Measurements from ENCODE around the gene CREG2.

CREG2 gene

GRCh38 chr2:101387151-101387834, at the start of gene CREG2:
Gene CREG2, minus strand, starts transcription at chr2:101387503. Its CDS starts 46 bp downstream, at chr2:101387457.
- peak; percentile 76 for DNase-seq

DNA sequence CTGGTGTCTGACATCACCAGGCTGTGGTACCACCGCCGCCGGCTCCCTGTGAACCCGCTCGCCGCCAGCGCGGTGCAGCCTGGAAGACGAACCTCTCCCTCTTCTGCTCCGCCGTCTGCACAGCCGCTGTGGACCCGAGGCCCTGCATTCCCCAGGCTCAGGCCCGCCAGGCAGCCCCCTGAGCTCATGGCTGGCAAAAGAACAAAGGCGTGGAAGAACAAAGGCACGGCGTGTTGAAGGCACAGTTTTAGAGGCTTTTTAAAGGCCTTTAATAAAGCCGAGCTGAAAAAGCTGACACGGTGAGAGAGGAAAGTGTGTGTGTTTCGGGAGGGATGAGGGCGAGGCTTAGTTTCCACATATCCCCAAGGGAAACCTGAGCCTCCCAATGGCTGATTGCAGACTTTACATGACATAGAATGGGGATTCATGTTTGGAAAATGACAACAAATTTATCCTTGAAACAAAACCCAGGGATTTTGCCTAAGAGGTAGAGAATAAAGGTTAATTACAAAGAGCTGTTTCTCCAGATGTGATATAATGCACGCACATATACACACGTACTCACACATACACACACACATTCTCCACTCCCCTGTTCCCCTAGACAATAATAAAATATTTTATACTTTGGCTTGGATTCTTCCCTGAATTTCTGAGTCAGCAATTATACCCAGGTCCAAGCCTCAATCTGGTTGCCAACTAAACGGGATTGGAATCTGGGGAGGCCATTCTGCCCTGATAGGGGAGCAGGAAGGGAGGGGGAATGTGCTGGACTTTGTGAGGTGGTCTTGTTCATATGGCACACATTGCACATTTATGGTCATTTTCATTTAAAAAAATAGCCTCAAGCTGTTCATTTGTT, 47.9 kb upstream of the CREG2 start:
- no peak for DNase-seq

DNA sequence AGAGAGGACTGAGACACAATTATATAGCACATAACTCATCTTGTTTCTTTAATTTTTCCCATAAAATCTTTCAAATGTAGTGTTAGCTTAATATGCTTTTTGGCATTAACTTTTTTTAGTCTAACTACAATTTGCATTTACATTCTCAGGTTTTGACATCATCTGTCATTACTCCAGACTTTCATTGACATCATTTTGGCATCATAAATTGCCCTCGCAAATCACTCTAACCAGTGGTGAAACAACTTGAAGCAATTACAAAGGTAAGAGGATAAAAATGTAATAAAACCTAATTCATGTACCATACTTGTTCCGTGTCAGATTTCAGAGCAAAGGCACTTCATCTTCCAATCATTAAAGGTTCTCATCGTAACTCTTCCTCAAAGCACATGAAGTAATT, 46.2 kb upstream of the CREG2 start:
- no peak for DNase-seq

DNA sequence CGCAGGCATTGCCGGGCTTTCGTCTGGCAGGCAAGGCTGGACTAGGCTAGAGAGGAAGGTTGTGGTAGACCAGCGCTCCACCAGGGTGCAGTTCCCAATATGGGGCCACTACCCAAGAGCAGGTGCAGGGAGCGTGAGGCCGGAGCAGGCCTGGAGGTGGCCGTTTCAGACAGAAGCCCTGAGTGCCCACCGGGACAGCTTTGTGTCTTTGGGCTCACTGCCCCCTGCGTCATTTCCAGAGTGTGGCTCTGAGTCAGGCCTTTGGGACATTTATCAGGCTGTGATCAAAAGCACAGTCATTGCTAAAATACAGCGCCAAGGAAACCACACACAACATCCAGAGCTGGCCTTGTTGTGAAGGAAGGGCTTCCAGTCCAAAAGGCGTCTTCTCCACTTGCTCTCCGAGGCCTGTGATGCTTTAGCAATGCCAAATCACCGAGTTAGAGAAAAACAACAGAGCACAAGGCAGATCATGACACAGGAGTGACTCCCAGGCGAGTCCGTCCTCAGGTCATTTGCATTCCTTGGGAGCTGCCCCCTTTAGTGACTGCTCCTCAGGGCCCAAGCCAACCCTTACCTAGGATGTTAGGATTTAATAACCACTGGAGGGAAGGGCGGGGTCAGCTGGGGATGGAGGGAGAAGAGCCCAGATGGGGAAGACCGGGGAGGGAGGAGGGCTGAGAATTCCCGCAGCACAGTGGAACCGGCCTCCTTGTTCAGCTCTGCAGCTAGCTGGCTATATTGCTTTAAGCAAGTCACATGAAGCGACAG, 45.3 kb upstream of the CREG2 start:
- DNase-seq, result no peak

DNA sequence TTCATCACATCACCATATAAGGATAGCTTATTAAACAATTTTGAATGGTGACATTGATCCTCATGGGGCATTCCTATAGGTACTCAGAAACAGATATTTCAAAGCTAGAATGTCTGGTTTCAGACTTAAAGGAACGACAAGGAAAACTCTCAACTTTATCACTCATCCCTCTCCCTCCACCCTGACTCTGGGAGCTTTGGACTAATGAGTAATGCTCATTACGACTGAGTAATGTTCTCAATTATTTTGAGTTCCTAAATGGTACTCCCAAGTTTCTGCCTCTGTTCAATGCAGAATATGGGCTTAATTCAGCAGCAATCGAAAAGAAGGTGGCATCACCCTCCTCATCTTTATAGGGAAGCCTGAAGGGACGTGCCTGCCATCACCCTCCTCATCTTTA, 44.2 kb upstream of the CREG2 start:
- no peak for DNase-seq

DNA sequence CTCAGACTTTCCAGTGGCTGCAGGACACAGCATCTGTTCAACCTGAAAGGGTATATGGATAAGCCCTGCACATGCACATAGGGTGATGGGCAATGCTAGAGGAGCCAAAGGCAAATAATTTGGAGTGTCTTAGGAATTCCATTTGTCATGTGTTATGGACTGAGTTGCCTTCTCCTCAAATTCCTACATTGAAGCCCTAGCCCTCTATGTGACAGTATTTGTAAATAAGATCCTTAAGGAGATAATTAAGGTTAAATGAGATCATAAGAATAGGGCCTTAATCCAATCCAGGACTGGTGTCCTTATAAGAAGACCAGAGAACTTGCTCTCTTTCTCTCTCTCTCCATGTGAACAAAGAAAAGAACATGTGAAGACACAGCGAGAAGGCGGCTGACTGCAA, 42.9 kb upstream of the CREG2 start:
- DNase-seq, result no peak

DNA sequence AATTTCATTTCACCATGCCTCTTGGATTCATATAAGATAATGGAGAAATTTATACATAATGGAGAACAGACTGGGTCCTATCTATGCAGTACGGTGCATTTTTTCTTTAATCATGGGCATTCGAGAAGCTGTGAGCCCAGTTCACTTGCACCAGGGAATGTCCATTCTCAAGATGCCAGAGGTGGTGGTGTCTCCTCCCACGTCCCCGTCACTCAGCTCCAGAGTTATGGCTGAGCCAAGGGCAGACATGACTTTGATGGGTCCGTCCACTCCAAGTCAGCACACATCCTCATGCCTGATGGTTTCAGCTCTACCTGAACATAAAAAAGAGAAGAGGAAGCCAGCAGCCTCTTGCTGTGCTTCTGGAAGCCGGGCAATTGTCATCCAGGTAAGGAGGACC, 42.1 kb upstream of the CREG2 start:
- no peak for DNase-seq

DNA sequence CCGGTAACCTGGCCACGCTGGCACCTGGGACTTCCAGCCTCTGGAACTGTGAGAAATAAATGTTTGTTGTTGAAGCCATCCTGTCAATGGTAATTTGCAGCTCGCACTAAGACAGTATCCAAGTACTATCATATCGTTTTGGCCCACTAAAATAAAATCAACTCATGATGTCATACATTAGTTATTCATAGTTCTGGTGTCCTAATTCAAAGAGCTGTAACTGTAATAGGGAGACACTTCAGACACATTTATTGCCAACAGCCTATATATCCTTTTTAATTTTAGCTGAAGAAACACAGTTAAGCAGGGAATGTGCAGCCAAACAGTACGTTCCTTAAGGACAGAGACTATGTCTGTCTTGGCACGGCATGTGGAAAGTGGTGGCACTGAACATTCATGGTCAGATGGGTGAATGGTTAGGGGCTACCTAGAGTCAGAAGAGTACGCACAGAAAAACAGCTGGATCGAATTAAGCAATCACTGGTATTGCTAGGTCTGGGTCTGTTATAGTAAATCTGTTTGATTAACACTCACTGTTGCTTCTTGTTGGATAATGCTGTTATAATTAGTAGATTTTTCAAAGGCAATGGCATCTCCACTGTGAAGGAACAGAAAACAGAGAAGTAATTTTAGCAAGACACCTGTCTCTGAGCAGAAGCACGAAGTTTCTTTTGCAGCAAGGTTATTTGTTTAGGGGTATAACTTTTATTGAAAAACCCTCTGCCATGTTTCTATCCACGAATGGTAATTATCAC, 41.3 kb upstream of the CREG2 start:
- no peak for DNase-seq

DNA sequence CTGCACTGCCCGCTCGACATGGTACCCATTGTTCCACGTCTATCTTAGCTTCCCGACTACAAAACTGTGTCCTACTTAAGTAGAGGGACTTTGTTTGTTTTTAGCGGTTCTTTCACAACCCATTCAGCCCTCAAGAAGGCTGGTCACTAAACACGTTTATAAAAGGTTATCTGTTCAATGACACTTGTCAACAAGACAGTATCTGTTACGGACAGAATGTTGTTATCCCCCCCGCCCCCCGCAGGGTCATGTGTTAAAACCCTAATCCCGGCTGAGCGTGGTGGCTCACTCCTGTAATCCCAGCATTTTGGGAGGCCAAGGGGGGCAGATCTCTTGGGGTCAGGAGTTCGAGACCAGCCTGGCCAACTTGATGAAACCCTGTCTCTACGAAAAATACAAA, 40.4 kb upstream of the CREG2 start:
- no peak for DNase-seq

- no peak for DNase-seq
These were observed 39.9 kb upstream of the CREG2 start for GRCh38 chr2:101427240-101427639.

DNA sequence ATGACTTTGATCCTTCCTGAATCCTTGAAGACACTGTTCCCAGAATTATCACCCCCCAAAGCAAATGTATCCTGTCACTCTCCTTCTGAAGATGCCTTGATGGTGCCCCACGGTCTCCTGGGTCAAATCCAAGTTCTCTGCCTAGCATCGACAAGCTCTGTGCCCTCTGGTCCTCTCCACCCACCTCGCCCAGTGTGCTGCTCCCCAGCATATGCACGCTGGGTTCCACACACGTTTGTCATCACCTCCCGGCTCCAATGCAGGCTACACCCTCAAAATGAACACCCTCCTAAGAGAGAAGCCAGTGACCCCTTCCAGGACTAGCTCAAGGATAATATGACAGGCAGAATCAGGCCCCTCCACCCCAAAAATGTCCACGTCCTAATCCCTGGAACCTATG, 39.5 kb upstream of the CREG2 start:
- no peak for DNase-seq

DNA sequence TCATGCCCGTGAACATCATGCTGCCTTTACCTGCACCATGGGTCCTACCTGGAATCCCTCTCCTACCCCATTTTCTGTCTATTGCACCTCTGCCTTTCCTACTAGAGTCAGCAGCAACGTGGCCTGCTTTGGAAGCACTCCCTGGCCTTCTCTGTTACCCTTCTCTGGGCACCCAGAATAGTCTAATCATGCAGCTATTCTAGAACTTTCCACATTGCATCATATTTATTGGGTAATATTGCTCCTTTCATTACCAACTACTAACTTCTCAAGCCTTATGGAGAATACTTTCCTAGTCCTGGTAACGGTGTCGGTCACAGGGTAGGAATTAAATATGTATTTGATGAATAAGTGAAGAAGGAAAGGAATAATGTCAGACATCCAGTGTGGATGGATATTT, 33.3 kb upstream of the CREG2 start:
- no peak for DNase-seq

DNA sequence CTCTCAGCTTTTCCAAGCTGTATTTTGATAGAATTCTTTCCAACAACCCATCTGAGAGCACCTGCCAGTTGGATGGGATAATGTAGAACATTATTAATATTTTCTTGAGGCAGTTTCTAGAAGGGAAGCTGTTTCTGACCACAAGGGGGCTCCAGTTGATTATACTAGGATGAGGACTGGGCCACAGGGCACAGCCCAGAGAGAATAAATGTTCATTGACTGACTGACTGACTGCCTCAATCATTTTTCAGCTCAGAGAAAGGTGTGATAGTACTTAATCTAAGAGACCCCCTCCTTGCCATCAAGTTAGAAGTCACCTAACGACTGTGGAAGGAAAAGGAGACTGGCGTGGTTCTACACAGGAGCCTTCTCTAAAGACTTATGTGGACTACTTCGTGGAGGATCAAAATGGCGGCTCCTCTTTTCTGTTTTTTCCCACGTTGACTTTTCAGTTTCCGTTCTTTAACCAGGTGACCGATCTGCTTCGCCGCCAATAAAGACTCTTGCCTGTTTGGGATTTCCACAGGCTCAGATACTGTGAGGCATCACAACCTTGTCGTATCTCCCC, 31.9 kb upstream of the CREG2 start:
- peak; percentile 68 for DNase-seq

GRCh38 chr2:101418460-101419095, 31.3 kb upstream of the CREG2 start:
- DNase-seq, result no peak

DNA sequence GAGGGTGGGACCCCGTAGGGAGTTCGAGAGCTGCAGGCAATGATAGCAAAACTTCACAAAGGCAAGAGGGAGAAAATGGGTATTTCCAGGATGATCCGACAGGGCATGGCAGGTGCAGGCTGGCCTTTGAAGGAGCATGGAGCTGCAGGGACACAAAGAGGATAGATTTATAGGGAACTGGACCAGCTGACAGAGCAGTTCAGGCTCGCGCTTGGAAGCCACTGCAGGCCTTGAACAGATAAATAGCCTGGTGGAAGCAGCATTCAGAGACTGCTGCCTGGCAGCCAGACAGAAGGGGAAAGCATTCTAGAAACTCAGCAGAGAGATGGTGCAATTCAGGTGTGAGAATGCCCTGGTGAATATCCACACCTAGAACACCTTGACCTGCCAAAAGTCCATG, 29.3 kb upstream of the CREG2 start:
- DNase-seq, result no peak

GRCh38 chr2:101415884-101416283, 28.6 kb upstream of the CREG2 start:
- DNase-seq, result no peak

DNA sequence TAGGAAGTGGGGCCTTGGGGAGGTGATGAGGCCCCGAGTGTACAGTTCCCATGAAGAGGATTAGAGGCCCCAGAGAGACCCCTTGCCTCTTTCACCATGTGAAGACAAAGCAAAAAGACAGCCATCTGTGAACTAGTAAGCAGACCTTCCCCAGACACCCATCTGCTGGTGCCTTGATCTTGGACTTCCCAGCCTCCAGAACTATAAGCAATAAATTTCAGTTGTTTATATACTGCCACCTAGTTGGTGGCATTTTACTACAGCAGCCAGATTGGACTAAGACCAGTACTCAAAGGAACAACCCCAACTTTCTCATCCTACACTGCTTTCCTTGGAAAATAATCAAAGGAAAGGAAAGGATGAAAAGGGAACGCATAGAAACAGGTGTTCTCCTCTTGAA, 27.9 kb upstream of the CREG2 start:
- no peak for DNase-seq

DNA sequence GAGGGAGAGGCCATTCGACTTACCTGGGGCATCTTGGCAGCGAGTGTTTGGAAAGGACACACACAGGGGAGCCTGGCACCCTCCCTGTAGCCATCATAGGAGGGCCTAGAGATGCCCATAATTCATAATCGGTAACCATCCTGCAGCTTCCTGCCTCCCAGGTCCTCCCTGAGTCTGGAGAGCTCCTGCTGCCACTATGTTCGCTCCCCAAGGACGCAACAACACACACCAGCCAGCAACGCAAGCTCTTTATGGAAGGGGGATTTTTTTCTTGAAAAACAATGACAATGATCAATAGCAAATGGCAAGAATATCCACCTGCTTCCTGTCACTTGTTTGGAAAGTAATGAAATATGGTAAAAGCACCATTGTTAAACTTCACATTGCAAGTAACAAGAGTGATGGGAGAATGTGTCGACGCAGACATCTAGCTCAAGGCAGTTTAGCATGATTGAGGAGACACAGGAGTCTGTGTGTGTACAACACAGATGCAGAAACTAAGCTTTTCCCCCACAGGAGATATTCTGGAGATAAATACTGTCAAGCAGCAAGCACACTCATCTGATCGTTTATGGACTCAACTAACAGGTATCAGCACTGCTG, 24.9 kb upstream of the CREG2 start:
- DNase-seq, result no peak

- no peak for DNase-seq
These were observed 23.4 kb upstream of the CREG2 start for GRCh38 chr2:101410746-101411145.

GRCh38 chr2:101410114-101410513, 22.8 kb upstream of the CREG2 start:
- DNase-seq, result no peak

- DNase-seq, result no peak
These were observed 22.4 kb upstream of the CREG2 start for GRCh38 chr2:101409699-101410098.

DNA sequence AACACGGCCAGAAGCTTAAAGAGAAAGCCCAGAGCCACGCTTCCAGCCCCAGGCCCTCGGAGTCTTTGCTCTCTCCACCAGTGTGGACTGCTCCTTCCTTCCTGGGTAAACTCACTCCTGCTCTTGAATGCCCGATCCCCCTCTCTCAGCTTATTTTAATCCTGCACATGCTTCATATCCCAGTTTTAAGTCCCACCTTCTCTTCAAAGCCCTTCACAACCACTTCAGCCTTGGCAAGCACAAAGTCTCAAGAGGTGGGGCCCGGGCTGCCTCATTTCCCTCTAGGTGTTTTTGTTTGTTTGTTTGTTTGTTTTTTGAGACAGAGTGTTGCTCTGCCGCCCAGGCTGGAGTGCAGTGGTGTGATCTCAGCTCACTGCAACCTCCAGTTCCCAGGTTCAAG, 21.6 kb upstream of the CREG2 start:
- DNase-seq, result no peak

Measured in activated CD8-positive, alpha-beta memory T cell treated with anti-CD3 and anti-CD28 coated beads for 24 hours (primary cell).